GM18505 (cell line): Measurements from ENCODE around the gene GBE1.

Experiments used
- ATAC-seq: cut with Tn5 transposase; IDR thresholded peaks from one replicate; pipeline ENCODE4 v1.9.1; 2021; ENCODE audit not compliant: unreplicated experiment
- POLR2A ChIP-seq: IDR thresholded peaks from 4 replicates; pipeline ENCODE4 v1.6.1; 2011; ENCODE audit warnings: borderline replicate concordance; ENCODE audit not compliant: insufficient read depth, insufficient read length; ENCODE audit errors: extremely low read depth

The GBE1 gene

GRCh38 chr3:81658322-81658997 is 103.0 kb downstream of the GBE1 start:
- TF ChIP-seq POLR2A = no peak
- no peak for ATAC-seq

- no peak for TF ChIP-seq POLR2A
- ATAC-seq = no peak
Measured at GRCh38 chr3:81651139-81651538, 110.3 kb downstream of the GBE1 start.

GRCh38 chr3:81650187-81650586 is 111.3 kb downstream of the GBE1 start:
- ATAC-seq = no peak
- no peak for TF ChIP-seq POLR2A

DNA sequence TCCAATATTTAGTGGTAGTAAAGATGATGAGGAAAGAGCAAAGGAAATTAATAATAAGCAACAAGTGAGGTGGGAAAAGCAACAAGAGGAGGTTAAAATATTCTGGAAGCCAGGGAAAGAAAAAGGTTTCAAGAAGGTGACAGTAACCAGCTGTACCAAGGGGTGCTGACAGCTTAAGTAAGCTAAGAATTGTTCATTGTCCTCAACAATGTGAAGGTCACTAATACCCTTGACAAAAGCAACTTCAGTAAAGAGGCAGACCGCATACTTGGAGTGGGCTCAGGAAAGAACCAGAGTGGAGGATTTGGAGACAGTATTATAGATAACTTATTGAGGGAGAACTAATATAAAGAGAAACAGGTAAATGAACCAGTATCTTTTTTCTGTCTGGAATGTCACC is 116.2 kb downstream of the GBE1 start:
- ATAC-seq = no peak
- no peak for TF ChIP-seq POLR2A

DNA sequence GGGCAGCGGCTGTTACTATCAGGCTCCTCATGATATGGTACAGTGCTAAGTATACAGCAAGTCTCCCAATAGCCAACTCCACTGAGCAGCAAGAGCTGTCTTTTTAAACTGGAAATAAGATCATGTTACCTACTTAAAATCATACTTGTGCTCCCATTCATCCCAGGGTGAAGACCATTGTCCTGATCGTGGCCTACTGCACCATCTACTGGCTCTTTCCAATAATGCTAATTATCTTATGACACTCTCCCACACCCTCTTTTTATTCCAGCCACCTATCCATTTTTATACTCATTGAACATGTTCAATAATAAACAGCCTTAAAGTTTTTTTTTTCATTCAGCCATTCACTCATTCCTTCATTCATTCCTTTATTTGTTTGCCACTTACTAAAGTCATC is 117.7 kb downstream of the GBE1 start:
- no peak for TF ChIP-seq POLR2A
- ATAC-seq = no peak

GRCh38 chr3:81638480-81638879 is 123.0 kb downstream of the GBE1 start:
- TF ChIP-seq POLR2A = no peak
- no peak for ATAC-seq

- ATAC-seq = no peak
- no peak for TF ChIP-seq POLR2A
Measured at GRCh38 chr3:81632659-81633058, 128.8 kb downstream of the GBE1 start.

GRCh38 chr3:81624756-81625155 is 136.7 kb downstream of the GBE1 start:
- no peak for ATAC-seq

GRCh38 chr3:81622395-81622794 is 139.1 kb downstream of the GBE1 start:
- TF ChIP-seq POLR2A = no peak
- ATAC-seq = no peak

More at GRCh38 chr3:81624756-81625155, 136.7 kb downstream of the GBE1 start:
- TF ChIP-seq POLR2A = no peak

- ATAC-seq = no peak
- TF ChIP-seq POLR2A = no peak
Measured at GRCh38 chr3:81621277-81621676, 140.2 kb downstream of the GBE1 start.

DNA sequence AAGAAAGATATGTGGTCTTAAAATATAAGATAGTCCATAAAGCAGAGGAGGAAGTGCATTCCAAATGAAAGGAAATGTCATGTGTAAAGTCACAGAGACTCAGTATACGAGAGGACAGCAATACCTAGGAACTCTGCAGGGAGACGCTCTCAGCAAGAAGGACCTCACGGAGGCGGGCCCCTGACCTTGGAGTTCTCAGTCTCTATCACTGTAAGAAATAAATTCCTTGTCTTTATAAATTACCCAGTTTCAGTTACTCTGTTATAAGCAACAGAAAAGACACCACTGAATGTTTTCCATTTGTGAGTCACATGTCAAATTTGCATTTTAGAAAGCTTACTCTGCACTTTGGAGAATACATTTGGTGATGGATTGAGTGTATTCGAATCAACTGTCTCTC is 140.6 kb downstream of the GBE1 start:
- no peak for TF ChIP-seq POLR2A
- no peak for ATAC-seq

DNA sequence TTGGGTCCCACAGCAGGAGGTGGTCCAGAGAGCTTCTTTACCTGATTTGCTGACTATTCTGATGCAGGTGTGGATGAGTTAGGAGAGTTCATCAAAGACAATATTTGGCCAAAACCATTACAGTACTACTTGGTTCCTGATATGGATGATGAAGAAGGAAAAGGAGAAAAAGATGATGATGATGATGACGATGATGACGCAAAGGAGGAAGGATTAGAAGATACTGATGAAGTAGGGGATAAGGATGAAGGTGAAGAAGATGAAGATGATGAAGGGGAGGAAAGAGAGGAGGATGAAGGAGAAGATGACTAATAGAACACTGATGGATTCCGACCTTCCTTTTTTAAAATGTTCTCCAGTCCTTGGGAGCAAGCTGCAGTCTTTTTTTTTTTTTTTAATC is 148.7 kb downstream of the GBE1 start:
- ATAC-seq = no peak
- TF ChIP-seq POLR2A = no peak

DNA sequence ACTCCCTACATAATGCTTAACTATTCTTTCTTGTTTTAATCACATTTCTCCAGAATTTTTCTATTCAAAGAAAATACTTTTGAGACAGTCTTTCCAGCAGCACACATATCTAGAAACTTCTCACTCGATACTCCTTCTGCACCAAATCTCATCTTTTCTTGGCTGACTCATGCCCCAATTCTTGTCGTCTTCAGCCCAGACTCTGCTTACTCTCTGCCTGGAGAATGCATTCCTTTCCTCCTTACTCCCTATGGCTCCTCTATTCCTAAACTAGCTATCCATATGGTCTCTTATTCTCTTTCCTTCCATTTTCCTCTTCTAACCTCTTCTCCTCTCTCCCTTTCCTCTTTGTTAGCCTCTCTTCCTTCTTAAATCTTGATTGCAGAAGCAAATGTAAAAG is 158.7 kb downstream of the GBE1 start:
- no peak for TF ChIP-seq POLR2A
- no peak for ATAC-seq

DNA sequence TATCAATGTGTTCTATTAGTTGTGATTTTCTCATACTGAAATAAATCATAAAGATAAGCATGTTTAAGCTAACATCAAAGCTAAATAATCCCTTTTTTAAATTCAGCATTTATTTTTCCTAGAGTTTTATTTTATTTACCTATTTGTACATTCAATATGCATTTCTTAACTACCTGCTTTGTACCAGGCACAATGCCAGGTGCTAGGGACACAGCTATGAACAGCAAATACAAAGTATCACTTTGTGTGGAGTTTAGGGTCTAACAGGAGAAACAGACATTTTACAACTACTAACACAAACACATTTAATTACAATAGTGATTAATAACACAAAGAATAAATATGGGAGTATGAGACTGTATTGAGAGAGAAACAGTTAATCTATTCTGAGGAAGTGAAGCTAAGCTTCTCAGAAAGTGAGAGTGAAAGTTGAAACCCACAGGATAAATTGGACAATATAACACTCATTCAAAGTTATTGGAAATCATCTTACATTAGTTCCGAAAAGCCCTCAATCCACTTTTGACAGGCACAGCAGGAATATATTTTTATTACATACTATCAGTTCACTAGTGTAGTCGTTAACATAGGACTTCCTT is 159.6 kb downstream of the GBE1 start:
- TF ChIP-seq POLR2A = no peak
- ATAC-seq = peak; percentile 75
